HG03432 (cell line): ENCODE results near the gene CS.

Experiments used
- ATAC-seq: cut with Tn5 transposase; IDR thresholded peaks from one replicate; pipeline ENCODE4 v1.9.1; 2021; ENCODE audit warnings: mild to moderate bottlenecking, moderate library complexity; ENCODE audit not compliant: unreplicated experiment

CS gene

DNA sequence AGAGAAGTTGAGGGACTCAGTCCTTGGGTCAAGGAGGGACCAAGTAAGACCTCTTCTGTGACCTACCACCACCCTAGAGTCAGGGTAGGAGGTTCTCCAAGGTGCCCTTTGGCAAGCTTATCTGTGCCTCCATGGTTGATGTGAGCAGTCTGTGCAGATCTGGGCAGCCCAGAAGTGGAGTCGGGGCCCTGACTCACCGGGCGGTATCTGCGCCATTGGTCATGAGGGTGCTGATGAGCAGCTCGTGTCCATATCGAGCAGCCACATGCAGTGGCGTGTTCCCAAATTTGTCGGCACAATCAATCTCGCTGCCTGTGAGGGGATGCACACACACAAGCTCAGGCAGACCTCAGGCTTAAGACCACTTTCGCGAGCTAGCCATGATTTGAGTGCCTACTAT is 47.0 kb downstream of the CS start:
- ATAC-seq, result no peak

DNA sequence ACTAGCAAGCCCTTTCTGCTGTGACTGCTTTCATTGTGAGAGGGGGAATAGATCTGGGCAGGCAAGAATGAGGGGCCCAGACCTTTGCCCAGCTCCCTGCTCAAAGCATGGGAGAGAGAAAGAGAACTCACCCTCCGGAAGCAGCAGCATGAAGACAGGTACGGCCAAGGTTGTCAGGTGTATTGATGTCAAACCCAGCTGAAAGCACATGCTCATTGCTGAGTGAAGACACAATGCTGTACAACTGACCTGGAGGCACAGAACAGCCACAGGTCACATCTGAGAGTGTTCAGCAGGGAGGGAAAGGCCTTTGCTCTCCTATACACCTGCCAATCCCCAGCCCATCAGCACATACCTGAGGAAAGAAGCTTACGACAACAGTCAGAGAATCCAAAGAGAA is 47.5 kb downstream of the CS start:
- ATAC-seq, result no peak

- ATAC-seq, result no peak
These were observed 51.4 kb downstream of the CS start for GRCh38 chr12:56248711-56249110.

- ATAC-seq, result no peak
These were observed 52.2 kb downstream of the CS start for GRCh38 chr12:56247923-56248322.

- no peak for ATAC-seq
These were observed 55.6 kb downstream of the CS start for GRCh38 chr12:56244494-56244893.

- ATAC-seq, result no peak
These were observed 56.4 kb downstream of the CS start for GRCh38 chr12:56243731-56244181.

- no peak for ATAC-seq
These were observed 57.1 kb downstream of the CS start for GRCh38 chr12:56242986-56243385.

DNA sequence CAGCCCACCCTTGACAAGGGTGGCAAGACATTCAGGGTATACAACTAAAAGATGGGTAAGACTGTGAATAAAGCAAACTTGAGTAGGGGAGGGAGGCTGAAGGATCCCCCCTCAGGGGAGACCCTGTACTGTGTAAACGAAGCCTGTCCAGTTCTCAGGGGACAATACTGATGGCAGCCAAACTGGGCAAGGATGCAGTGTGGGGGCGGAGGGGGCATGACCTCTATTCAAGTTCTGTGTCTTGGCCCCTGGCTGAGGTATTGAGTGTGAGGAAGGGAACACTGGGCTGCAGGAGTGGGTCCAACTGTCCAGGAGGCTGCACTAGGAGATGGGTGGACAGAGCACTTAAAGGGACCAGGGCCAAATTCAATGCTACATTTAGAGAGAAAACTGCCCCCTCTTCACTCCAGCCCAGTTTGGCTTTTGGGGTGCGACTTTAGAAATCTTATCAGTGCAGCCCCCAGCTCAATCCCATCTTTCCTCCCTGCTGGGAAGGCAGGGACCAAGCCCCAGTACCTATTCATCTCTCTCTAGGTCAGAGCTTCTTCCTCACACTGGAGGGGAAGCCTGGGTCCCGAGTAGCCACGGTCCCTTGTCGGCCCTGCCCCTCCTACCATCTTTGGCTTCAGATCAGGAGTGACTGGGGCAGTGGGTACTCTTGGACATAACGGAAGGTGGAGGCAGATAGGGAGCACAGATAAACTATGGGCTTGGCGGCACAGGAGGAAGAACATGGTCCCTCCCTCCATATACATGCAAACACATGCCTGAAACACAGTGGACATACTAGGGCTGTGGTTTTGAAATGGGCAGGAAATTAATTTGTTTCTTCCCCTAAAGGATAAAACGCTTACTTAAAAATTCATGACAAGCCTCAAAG is 58.5 kb downstream of the CS start:
- ATAC-seq, result no peak

GRCh38 chr12:56237552-56237951 is 62.6 kb downstream of the CS start:
- ATAC-seq, result no peak

DNA sequence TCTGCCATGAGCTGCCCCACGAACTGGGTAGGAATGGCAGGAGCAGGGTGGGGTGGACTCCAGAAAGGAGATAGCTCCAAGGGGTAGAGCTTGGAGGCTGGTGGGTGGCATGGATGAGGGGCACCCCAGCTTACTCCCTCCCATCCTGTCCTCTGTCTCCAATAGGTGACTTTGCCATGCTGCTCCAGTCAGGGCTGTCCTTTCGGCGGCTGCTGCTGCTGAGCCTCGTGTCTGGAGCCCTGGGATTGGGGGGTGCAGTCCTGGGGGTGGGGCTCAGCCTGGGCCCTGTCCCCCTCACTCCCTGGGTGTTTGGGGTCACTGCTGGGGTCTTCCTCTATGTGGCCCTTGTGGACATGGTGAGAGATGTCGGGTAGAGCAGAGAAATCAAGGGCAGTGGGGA is 63.1 kb downstream of the CS start:
- ATAC-seq, result no peak

DNA sequence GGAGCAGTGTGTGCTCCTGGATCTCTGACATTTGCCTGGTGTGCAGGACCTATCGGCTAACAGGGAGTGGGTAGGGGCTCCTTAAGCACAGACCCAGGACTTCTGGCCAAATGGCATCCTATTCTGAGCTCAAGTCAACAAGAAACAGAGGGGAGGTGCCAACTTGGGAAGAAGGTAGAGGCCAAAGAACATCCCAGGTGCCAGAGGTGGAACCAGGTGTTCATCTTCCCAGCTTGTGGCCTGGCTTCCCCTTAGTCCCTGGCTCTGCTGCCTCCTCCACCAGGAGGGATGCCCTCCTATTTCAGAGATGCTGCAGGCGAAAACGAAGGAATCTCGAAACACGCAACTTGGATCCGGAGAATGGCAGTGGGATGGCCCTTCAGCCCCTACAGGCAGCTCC is 64.0 kb downstream of the CS start:
- no peak for ATAC-seq

GRCh38 chr12:56234746-56235436 is 65.2 kb downstream of the CS start:
- ATAC-seq, result no peak

DNA sequence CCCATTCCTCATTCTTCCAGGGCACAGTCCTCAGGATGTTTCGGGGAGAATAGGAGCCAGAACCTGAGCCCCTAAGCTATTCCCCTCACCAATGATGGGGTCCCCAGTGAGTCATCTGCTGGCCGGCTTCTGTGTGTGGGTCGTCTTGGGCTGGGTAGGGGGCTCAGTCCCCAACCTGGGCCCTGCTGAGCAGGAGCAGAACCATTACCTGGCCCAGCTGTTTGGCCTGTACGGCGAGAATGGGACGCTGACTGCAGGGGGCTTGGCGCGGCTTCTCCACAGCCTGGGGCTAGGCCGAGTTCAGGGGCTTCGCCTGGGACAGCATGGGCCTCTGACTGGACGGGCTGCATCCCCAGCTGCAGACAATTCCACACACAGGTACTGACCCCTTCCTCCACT is 68.9 kb downstream of the CS start:
- no peak for ATAC-seq

DNA sequence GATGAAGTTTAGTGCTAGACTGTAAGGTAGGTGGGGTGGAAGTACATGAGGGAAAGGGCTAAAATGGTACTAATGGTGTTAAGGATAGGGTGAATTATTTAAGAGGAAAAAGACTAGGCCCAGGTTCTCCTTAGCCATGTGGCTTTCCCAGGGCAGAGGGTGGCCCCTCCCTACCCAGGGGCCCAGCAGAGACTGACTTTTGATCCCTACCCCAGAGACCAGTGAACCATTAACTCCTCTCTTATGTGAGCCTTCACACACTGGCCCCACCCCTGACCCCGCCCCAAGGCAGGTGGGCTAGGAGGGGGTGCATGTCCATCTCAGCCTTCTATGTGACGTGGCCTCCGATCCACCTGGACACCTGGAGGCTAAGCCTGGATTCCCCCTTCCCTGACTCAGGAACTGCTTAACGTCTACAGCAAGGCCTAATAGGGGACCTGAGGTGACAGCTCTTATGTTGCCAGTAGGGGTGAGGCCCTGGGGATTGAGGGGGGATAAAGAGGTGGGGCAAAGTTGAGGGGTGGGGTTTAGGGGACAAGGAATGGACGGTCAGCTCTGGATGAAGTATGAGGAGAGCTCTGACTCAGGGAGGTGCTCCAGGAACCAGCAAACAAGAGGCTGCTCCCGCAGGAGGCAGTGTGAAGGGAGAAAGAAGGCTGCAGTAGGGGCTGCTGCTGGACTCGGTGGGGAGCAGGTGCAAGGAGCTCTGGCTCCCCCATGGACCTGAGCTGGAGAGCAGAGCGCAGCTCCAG is 69.5 kb downstream of the CS start:
- ATAC-seq, result no peak

DNA sequence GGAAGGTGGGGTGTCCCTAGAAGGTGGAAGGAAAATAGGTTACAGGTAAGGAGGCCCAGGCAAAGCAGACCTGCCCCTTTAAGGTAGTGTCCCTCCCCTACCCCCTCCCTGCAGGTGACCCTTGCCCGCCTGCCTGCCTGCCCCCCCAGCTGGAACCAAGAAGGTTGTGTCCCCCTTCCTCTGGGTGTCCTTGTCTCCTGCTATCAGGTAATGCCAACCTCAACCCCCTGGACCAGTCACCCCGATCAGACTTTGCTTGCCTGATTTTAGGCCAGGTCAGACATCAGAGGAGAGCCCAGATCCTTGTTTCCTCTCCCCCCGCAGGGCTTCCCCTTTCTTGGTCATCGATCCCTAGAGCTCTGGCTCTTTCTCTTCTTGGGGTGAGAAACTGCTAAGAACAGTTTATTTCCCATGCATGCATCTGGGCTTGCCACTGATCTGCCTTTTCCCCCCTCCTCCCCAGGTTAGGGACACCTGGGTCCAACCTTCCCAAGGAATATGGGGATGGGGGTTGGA is 70.2 kb downstream of the CS start, which contains the start of gene SLC39A5:
TSS of gene SLC39A5 (plus strand) at position 136 of the 516 bp plus-strand sequence. CDS start 1,224 bp downstream, outside the sequence.
- ATAC-seq, result no peak

DNA sequence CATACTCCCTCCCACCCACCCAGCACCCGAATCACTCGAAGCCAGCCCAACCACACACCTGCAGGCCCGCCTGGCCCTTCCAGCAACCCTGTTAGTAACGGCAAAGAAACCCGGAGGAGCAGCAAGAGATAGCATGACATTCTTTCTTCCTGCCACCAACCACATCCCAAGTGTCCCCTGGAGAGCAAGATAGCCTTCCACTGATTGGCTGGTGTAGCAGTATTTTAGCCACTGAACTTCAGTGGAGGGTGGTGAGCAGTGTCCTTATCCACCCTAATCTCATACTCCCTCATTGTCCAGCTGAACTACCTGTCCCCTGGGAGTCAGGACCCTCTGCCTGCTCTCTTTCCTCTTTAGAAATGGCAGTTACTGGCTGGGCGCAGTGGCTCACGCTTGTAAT is 71.0 kb downstream of the CS start:
- ATAC-seq, result no peak

- ATAC-seq, result no peak
These were observed 75.2 kb downstream of the CS start for GRCh38 chr12:56224954-56225353.

GRCh38 chr12:56224102-56224701 is 75.9 kb downstream of the CS start, which contains the start of gene NABP2:
NABP2 (plus strand) TSS chr12:56224342; CDS start chr12:56224857, 515 bp downstream.
- peak; percentile 80 for ATAC-seq

- ATAC-seq, result no peak
These were observed 76.5 kb downstream of the CS start for GRCh38 chr12:56223571-56224101.

DNA sequence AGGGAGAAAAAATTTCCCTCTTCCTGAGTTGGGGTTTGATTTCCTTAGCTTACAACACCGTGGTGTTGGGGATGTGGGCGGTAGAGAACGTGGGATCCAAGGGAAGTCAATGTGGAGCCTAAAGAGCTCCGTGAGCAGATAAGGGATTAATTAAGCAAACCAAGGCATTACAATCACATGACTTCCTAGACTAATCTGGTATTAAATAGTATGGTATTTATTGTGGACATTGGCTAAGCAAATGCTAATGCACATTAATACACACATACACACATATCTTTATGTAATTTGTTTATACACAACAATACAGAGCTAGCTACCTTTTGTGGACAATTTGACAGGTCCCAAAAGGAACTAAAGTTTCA is 77.6 kb downstream of the CS start:
- no peak for ATAC-seq
